ENCODE measurements around the gene OPHN1.

DNA sequence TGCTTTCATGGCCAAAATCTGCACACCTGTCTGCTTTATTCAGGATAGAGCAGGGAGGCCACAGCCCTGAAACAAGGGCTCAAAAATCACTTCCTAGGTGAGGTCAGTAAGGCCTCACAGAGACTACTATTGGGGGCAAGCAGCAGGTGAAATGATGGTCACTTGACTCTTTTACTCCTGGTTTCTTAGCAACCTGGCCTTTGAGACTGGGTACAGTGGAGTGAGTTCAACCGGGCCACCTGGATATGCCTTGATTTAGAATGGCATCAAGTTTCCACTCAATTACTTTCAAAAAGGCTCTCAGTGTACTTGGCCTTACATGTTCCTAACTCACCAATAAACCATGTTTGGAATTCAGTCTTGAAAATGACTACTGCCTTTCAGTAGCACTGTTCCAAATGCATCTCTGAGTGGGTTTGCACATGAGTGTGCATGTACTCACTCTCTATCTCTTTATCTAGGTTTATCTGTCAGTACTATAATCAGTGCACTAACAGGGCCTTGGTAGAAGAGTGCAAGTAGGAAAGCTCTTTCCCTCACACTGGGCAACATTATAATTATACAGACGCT is 388.2 kb downstream of the OPHN1 start:
- TF ChIP-seq, protein P1, sequence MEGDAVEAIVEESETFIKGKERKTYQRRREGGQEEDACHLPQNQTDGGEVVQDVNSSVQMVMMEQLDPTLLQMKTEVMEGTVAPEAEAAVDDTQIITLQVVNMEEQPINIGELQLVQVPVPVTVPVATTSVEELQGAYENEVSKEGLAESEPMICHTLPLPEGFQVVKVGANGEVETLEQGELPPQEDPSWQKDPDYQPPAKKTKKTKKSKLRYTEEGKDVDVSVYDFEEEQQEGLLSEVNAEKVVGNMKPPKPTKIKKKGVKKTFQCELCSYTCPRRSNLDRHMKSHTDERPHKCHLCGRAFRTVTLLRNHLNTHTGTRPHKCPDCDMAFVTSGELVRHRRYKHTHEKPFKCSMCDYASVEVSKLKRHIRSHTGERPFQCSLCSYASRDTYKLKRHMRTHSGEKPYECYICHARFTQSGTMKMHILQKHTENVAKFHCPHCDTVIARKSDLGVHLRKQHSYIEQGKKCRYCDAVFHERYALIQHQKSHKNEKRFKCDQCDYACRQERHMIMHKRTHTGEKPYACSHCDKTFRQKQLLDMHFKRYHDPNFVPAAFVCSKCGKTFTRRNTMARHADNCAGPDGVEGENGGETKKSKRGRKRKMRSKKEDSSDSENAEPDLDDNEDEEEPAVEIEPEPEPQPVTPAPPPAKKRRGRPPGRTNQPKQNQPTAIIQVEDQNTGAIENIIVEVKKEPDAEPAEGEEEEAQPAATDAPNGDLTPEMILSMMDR (IDR thresholded peaks at IDR 0.05), result no peak
- no peak for TF ChIP-seq POLR2A (IDR thresholded peaks at IDR 0.05)

Data from adrenal gland (tissue), 5 donors.